HFF-Myc (cell line): ENCODE data around the gene SUPT6H.
A peak's percentile ranks its signal among the peaks of the same experiment; 100 is the strongest.

Source experiments
- DNase-seq: peaks from one replicate; pipeline ENCODE4 v3.0.0-alpha.2; 2011; ENCODE audit warnings: low read depth; ENCODE audit errors: extremely low read depth
- H3K4me3 ChIP-seq: replicated peaks from 2 replicates; pipeline ENCODE4 v1.5.1; 2011; ENCODE audit warnings: low read depth, mild to moderate bottlenecking, control low read depth, low read length
- TF ChIP-seq, protein P1 (sequence below): IDR thresholded peaks from 2 replicates; pipeline ENCODE4 v1.5.1; 2012; ENCODE audit warnings: mild to moderate bottlenecking, low read depth, low read length, control low read depth; ENCODE audit errors: missing control alignments

Gene SUPT6H

DNA sequence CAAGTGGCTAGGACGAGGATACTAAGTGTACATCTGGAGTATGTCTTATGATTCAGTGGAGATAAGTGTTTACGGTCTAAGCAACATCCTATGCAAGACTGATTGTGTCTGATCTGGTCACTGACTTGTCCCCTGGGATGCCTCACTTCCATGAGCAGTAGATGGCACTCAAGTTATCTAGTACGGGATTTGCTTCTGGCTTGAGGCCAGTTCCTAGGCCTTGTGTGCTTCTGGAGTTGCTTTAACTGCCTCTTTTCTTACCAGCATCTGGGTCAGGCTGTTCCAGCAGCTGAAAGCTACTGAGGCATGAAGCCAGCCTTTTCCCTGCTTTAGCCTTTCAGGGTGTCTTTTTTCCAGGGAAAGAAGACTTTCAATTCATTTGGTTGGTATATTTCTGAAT lies 23.0 kb downstream of the SUPT6H start:
- peak; percentile 33 for DNase-seq
- no peak overlapping the region for H3K4me3 ChIP-seq
- TF ChIP-seq, protein P1, sequence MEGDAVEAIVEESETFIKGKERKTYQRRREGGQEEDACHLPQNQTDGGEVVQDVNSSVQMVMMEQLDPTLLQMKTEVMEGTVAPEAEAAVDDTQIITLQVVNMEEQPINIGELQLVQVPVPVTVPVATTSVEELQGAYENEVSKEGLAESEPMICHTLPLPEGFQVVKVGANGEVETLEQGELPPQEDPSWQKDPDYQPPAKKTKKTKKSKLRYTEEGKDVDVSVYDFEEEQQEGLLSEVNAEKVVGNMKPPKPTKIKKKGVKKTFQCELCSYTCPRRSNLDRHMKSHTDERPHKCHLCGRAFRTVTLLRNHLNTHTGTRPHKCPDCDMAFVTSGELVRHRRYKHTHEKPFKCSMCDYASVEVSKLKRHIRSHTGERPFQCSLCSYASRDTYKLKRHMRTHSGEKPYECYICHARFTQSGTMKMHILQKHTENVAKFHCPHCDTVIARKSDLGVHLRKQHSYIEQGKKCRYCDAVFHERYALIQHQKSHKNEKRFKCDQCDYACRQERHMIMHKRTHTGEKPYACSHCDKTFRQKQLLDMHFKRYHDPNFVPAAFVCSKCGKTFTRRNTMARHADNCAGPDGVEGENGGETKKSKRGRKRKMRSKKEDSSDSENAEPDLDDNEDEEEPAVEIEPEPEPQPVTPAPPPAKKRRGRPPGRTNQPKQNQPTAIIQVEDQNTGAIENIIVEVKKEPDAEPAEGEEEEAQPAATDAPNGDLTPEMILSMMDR, result no peak

DNA sequence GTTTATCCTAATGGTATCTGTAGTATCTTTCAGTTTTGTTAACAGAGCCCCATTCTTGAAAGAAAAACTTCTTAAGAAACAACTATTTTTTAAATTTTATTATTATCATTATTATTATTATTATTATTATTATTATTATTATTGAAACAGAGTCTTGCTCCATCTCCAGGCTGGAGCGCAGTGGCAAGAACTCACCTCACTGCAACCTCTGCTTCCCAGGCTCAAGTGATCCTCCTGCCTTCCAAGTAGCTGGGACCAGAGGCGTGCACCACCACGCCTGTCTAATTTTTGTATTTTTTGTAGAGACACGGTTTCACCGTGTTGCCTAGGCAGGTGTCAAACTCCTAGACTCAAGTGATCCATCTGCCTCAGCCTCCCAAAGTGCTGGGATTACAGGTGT lies 23.4 kb downstream of the SUPT6H start:
- DNase-seq, result no peak
- TF ChIP-seq, protein P1, result no peak
- no peak overlapping the region for H3K4me3 ChIP-seq

DNA sequence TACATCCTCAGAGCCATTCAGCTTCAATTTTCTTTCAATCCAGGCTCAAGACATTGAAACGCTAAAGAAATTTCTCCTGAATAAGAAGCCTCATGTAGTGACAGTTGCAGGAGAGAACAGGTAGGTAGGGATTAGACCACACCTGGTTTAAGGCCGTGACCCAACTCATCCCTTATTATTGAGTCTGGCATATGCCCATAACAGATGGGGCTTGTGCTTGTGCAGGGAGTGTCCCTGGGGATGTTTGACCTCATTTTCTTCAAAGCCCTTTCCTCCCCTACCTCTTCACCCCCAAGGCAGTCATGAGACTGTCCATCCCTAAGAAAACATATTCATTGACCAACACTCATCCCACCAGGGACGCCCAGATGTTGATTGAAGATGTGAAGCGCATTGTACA lies 24.3 kb downstream of the SUPT6H start:
- H3K4me3 ChIP-seq, result no peak overlapping the region
- DNase-seq, result no peak
- TF ChIP-seq, protein P1, result no peak

DNA sequence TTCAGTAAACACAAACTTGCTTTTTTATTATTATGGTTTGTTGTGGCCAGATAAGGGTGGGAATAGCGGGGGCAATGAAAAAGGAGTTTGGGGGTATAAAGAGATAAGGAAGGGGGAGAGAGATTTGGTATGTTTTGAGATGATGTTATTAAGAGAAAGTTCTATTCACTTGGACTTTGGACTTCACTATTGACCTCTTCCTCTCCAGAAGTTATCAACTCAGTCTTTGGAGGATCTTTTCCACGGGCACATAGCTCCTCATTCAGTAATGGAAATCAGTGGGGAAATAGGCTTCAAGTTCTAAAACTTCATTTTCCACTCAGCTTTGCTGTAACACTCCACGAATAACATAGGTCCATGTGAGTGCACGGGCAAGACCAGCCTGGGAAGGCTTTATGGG lies 26.5 kb downstream of the SUPT6H start:
- TF ChIP-seq, protein P1, result no peak
- no peak overlapping the region for H3K4me3 ChIP-seq
- no peak for DNase-seq

DNA sequence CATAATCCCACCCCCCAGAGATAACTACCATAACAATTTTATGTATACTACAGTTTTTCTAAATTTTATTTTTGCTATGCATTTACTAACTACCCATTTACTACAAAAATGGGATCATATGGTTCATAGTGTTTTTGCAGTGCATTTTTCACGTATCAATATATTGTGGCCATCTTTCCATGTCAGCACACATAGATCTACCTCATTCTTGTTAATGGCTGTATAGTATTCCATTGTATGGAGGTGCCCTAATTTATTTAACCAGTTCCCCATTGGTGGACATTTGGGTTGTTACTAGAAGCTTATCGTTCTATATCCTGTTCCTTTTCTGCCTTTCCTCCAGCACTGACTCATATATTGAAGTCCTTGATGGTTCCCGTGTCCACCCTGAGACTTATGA lies 27.0 kb downstream of the SUPT6H start:
- no peak overlapping the region for H3K4me3 ChIP-seq
- no peak for DNase-seq
- TF ChIP-seq, protein P1, result no peak

DNA sequence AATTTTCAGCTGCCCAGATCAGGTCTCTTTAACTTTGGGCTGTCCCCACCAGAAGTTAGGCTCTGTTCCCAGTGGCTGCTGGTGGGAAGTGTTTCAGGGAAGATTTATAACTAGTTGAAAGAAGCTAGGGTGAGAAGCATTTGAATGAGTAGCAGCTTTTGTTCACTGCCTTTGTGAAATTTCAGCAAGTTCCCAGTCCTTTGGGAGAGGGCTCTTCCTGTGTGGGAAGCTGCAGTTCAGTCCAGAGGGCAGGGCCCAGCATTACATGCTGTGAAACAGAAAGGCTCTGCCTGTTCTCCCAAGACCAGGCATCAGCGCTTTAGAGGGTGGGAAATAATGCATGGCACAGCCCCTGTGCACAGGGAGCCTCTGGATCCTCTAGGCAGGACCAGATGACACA lies 31.9 kb downstream of the SUPT6H start:
- H3K4me3 ChIP-seq, result no peak overlapping the region
- TF ChIP-seq, protein P1, result no peak
- DNase-seq, result no peak

DNA sequence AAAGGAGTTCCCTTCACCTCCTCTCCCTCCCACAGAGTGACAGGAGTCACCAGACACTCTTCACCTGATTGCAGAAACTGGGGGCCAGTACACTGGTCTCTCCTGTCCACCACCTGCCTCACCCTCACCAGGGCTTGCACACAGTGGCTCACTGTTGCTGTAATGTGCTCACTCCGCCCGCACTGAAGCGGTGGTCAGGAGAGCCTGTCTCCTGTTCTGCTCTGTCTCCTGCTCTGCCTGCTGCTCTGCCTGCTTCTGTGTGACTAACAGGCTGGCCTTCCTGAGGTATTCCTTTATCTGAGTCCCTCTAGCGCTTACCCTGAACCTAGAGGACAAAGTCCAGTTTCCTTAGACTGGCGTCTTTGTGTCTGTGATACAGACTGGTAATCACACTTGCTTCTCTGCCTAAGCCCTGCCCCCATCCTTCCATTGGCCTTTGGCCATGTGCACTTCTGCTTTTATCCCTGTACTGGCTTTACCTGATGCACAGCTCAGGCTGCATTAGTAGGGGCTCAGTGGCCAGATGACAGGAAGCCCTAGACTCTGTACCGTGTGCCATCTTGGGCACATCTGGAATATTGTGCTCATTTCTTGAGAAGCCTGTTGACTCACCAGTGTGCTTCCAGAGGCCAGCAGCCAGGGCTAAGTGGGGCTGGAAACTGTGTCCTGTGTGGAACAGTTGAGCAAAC lies 36.4 kb downstream of the SUPT6H start:
- no peak for DNase-seq
- no peak overlapping the region for H3K4me3 ChIP-seq
- TF ChIP-seq, protein P1, result no peak
